ENCODE results near the gene CLASP1. TPM values are rescaled to one million over a fixed set of nuclear protein-coding genes. Genes with fewer than 3 reads are reported as not detected.

Gene CLASP1
- total and polyA plus RNA-seq, 2 of the 8 experiments (the other 6 are each of a cell fraction or from before 2014, with no cell fraction given): 7.3 to 53.9 TPM

GRCh38 chr2:121532894-121533293, 116.4 kb downstream of the CLASP1 start (continued):
- TF ChIP-seq SIN3A (conservative IDR thresholded peaks at IDR 0.05 in 1 of 2, IDR thresholded peaks at IDR 0.05 in 1 of 2; ENCODE audit: low read depth in 1 of 2, low read length in 2 of 2): no peak
- no peak for TF ChIP-seq SP1 (IDR thresholded peaks at IDR 0.05; ENCODE audit: low read depth, low read length)
- TF ChIP-seq JUND (IDR thresholded peaks at IDR 0.05; ENCODE audit: low read length): no peak
- TF ChIP-seq EP300 (IDR thresholded peaks at IDR 0.05; ENCODE audit: borderline replicate concordance in 1 of 2, low read depth in 2 of 2, low read length in 2 of 2): no peak
- TF ChIP-seq GABPA (IDR thresholded peaks at IDR 0.05; ENCODE audit: borderline replicate concordance, insufficient read depth, low read length): no peak
- no peak for TF ChIP-seq ATF2 (IDR thresholded peaks at IDR 0.05; ENCODE audit: low read length)
- no peak for TF ChIP-seq EZH2 (IDR thresholded peaks at IDR 0.05; ENCODE audit: low read depth, low read length, severe bottlenecking)
- TF ChIP-seq SP4 (IDR thresholded peaks at IDR 0.05; ENCODE audit: low read length): no peak

Data from H1 (cell line).